ENCODE data around the gene ZNF574. TPM values are rescaled to one million over a fixed set of nuclear protein-coding genes. Genes with fewer than 3 reads are reported as not detected.

Gene ZNF574
- total and polyA plus RNA-seq, 2 experiments from 2014 or later, result 19.4 to 61.2 TPM

DNA sequence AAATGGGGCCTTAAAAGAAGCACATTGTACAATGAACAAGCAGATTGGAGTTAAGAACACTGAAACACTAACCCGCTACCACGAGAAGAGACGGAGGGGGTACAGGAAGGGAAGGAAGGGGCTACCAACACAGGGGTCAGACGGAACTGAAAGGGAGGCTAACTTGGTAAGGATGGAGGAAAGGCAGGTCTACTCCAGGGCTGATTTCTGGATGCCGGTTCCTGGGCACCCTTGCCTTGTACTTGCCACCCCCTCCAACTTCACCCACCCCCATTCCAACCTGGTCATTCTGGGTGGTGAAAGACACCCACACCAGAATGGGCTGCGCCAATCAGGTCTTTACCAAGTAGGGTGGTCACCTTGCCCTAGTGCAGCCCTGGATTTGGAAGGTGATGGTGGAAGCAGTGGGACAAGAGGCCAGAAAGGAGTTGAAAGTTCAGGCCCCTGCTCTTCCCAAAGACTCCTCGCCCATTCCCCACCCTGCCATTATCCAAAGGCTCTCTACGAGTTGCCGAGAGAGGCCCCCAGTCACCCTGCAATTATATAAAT, 10.3 kb downstream of the ZNF574 start:
- Histone ChIP-seq H3K36me3 (ENCODE audit: insufficient read depth) (peaks cover 5% of the 10 kb centered on the region; the same call in 1 of the 2 replicates), H3K27ac (ENCODE audit: low read depth) (no peak overlapping the region), H3K79me2 (replicated peaks; ENCODE audit: insufficient read depth) (no peaks in the 10 kb centered on the region), H2AFZ (no peak overlapping the region), H3K4me2 (no peak overlapping the region), H3K4me3 (no peak overlapping the region), H3K4me1 (ENCODE audit: insufficient read depth) (peaks cover 19% of the 10 kb centered on the region), H3F3A (replicated peaks; ENCODE audit: low read depth) (peaks cover 9% of the 10 kb centered on the region; the same call in 1 of the 2 replicates), H4K20me1 (replicated peaks; ENCODE audit: insufficient read depth) (peaks cover 5% of the 10 kb centered on the region; the same call in 1 of the 2 replicates), H3K27me3 (ENCODE audit: insufficient read depth) (no peaks in the 10 kb centered on the region), H3K9me2 (ENCODE audit: insufficient read depth) (no peaks in the 10 kb centered on the region)
- Mint-ChIP-seq H3K27me3 (ENCODE audit: insufficient read depth, low read depth, poor library complexity) (peaks cover 13% of the 10 kb centered on the region), H3K4me1 (peaks cover 39% of the 10 kb centered on the region), H3K27ac (no peak overlapping the region), H3K36me3 (ENCODE audit: low read depth) (peaks cover 16% of the 10 kb centered on the region), H3K9me3 (no peaks in the 10 kb centered on the region), H3K4me3 (no peak overlapping the region)
- DNase-seq (ENCODE audit: low spot score) (no peak), ATAC-seq (no peak)
- TF ChIP-seq CREB1 (CRISPR knock-in tag; IDR thresholded peaks at IDR 0.05; ENCODE audit: low read depth) (no peak), EZH2phosphoT487 (IDR thresholded peaks at IDR 0.05; ENCODE audit: unreplicated experiment) (no peak), STAT1 (IDR thresholded peaks at IDR 0.05; ENCODE audit: unreplicated experiment) (no peak), EZH2 (IDR thresholded peaks at IDR 0.05; ENCODE audit: low read depth, unreplicated experiment) (no peak), ZNF114 (CRISPR knock-in tag; IDR thresholded peaks at IDR 0.05) (no peak), ZNF331 (CRISPR knock-in tag; IDR thresholded peaks at IDR 0.05; ENCODE audit: low read depth) (no peak), POLR2AphosphoS5 (IDR thresholded peaks at IDR 0.05; ENCODE audit: low read depth) (no peak), NANOG (IDR thresholded peaks at IDR 0.05; ENCODE audit: borderline replicate concordance) (no peak), JUNB (IDR thresholded peaks at IDR 0.05; ENCODE audit: unreplicated experiment) (no peak)
- TF ChIP-seq, protein P1, sequence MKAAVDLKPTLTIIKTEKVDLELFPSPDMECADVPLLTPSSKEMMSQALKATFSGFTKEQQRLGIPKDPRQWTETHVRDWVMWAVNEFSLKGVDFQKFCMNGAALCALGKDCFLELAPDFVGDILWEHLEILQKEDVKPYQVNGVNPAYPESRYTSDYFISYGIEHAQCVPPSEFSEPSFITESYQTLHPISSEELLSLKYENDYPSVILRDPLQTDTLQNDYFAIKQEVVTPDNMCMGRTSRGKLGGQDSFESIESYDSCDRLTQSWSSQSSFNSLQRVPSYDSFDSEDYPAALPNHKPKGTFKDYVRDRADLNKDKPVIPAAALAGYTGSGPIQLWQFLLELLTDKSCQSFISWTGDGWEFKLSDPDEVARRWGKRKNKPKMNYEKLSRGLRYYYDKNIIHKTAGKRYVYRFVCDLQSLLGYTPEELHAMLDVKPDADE (IDR thresholded peaks at IDR 0.05), result no peak
- TF ChIP-seq, protein P2, sequence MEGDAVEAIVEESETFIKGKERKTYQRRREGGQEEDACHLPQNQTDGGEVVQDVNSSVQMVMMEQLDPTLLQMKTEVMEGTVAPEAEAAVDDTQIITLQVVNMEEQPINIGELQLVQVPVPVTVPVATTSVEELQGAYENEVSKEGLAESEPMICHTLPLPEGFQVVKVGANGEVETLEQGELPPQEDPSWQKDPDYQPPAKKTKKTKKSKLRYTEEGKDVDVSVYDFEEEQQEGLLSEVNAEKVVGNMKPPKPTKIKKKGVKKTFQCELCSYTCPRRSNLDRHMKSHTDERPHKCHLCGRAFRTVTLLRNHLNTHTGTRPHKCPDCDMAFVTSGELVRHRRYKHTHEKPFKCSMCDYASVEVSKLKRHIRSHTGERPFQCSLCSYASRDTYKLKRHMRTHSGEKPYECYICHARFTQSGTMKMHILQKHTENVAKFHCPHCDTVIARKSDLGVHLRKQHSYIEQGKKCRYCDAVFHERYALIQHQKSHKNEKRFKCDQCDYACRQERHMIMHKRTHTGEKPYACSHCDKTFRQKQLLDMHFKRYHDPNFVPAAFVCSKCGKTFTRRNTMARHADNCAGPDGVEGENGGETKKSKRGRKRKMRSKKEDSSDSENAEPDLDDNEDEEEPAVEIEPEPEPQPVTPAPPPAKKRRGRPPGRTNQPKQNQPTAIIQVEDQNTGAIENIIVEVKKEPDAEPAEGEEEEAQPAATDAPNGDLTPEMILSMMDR (conservative IDR thresholded peaks at IDR 0.05; ENCODE audit: low read depth in 2 of 2), result no peak
- TF ChIP-seq, protein P3, sequence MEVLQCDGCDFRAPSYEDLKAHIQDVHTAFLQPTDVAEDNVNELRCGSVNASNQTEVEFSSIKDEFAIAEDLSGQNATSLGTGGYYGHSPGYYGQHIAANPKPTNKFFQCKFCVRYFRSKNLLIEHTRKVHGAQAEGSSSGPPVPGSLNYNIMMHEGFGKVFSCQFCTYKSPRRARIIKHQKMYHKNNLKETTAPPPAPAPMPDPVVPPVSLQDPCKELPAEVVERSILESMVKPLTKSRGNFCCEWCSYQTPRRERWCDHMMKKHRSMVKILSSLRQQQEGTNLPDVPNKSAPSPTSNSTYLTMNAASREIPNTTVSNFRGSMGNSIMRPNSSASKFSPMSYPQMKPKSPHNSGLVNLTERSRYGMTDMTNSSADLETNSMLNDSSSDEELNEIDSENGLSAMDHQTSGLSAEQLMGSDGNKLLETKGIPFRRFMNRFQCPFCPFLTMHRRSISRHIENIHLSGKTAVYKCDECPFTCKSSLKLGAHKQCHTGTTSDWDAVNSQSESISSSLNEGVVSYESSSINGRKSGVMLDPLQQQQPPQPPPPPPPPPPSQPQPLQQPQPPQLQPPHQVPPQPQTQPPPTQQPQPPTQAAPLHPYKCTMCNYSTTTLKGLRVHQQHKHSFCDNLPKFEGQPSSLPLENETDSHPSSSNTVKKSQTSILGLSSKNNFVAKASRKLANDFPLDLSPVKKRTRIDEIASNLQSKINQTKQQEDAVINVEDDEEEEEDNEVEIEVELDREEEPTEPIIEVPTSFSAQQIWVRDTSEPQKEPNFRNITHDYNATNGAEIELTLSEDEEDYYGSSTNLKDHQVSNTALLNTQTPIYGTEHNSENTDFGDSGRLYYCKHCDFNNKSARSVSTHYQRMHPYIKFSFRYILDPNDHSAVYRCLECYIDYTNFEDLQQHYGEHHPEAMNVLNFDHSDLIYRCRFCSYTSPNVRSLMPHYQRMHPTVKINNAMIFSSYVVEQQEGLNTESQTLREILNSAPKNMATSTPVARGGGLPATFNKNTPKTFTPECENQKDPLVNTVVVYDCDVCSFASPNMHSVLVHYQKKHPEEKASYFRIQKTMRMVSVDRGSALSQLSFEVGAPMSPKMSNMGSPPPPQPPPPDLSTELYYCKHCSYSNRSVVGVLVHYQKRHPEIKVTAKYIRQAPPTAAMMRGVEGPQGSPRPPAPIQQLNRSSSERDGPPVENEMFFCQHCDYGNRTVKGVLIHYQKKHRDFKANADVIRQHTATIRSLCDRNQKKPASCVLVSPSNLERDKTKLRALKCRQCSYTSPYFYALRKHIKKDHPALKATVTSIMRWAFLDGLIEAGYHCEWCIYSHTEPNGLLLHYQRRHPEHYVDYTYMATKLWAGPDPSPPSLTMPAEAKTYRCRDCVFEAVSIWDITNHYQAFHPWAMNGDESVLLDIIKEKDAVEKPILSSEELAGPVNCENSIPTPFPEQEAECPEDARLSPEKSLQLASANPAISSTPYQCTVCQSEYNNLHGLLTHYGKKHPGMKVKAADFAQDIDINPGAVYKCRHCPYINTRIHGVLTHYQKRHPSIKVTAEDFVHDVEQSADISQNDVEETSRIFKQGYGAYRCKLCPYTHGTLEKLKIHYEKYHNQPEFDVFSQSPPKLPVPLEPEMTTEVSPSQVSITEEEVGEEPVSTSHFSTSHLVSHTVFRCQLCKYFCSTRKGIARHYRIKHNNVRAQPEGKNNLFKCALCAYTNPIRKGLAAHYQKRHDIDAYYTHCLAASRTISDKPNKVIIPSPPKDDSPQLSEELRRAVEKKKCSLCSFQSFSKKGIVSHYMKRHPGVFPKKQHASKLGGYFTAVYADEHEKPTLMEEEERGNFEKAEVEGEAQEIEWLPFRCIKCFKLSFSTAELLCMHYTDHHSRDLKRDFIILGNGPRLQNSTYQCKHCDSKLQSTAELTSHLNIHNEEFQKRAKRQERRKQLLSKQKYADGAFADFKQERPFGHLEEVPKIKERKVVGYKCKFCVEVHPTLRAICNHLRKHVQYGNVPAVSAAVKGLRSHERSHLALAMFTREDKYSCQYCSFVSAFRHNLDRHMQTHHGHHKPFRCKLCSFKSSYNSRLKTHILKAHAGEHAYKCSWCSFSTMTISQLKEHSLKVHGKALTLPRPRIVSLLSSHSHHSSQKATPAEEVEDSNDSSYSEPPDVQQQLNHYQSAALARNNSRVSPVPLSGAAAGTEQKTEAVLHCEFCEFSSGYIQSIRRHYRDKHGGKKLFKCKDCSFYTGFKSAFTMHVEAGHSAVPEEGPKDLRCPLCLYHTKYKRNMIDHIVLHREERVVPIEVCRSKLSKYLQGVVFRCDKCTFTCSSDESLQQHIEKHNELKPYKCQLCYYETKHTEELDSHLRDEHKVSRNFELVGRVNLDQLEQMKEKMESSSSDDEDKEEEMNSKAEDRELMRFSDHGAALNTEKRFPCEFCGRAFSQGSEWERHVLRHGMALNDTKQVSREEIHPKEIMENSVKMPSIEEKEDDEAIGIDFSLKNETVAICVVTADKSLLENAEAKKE (CRISPR knock-in tag; IDR thresholded peaks at IDR 0.05), result no peak
- TF ChIP-seq, protein P4, sequence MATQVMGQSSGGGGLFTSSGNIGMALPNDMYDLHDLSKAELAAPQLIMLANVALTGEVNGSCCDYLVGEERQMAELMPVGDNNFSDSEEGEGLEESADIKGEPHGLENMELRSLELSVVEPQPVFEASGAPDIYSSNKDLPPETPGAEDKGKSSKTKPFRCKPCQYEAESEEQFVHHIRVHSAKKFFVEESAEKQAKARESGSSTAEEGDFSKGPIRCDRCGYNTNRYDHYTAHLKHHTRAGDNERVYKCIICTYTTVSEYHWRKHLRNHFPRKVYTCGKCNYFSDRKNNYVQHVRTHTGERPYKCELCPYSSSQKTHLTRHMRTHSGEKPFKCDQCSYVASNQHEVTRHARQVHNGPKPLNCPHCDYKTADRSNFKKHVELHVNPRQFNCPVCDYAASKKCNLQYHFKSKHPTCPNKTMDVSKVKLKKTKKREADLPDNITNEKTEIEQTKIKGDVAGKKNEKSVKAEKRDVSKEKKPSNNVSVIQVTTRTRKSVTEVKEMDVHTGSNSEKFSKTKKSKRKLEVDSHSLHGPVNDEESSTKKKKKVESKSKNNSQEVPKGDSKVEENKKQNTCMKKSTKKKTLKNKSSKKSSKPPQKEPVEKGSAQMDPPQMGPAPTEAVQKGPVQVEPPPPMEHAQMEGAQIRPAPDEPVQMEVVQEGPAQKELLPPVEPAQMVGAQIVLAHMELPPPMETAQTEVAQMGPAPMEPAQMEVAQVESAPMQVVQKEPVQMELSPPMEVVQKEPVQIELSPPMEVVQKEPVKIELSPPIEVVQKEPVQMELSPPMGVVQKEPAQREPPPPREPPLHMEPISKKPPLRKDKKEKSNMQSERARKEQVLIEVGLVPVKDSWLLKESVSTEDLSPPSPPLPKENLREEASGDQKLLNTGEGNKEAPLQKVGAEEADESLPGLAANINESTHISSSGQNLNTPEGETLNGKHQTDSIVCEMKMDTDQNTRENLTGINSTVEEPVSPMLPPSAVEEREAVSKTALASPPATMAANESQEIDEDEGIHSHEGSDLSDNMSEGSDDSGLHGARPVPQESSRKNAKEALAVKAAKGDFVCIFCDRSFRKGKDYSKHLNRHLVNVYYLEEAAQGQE (IDR thresholded peaks at IDR 0.05; ENCODE audit: unreplicated experiment), result no peak
